T-helper 1 cell treated with Interleukin-12 subunit alpha and Interleukin-12 subunit beta and Interleukin-4 antibody, amounts not matched to agents 30 μg/mL and 1 μg/mL, for 36 hours (primary cell): Measurements from ENCODE around the gene PLEKHN1.
A peak's percentile ranks its signal among the peaks of the same experiment; 100 is the strongest.
"Not testable (repeated sequence)": the region's sequence is repeated elsewhere in the genome, so short reads cannot be mapped to it uniquely, and the experiment has no call there.

Experiments
- H3K27ac Mint-ChIP-seq: one replicate; pipeline ENCODE4 v1.8.0; 2021; ENCODE audit warnings: mild to moderate bottlenecking, mixed read lengths
- H3K27me3 Mint-ChIP-seq: one replicate; pipeline ENCODE4 v1.8.0; 2021; ENCODE audit warnings: low read depth, mixed read lengths
- H3K36me3 Mint-ChIP-seq: one replicate; pipeline ENCODE4 v1.8.0; 2021; ENCODE audit warnings: low read depth, mixed read lengths
- H3K4me1 Mint-ChIP-seq: one replicate; pipeline ENCODE4 v1.8.0; 2021; ENCODE audit warnings: low read depth, mixed read lengths
- H3K4me3 Mint-ChIP-seq: one replicate; pipeline ENCODE4 v1.8.0; 2021; ENCODE audit warnings: mild to moderate bottlenecking, moderate library complexity, mixed read lengths
- H3K9me3 Mint-ChIP-seq: one replicate; pipeline ENCODE4 v1.8.0; 2021; ENCODE audit warnings: mixed read lengths

The PLEKHN1 gene

GRCh38 chr1:944341-945325, 21.6 kb upstream of the PLEKHN1 start:
- peaks cover 13% of the 10 kb centered on the region for H3K36me3 Mint-ChIP-seq
- H3K9me3 Mint-ChIP-seq, result no peaks in the 10 kb centered on the region
- no peak overlapping the region for H3K4me3 Mint-ChIP-seq
- H3K4me1 Mint-ChIP-seq, result peaks cover 3% of the 10 kb centered on the region
- peaks cover 16% of the 10 kb centered on the region for H3K27me3 Mint-ChIP-seq
- H3K27ac Mint-ChIP-seq, result no peak overlapping the region

GRCh38 chr1:945688-946556, 20.4 kb upstream of the PLEKHN1 start:
- H3K4me1 Mint-ChIP-seq, result peaks cover 3% of the 10 kb centered on the region

GRCh38 chr1:946811-947210, 19.5 kb upstream of the PLEKHN1 start:
- not testable (repeated sequence) for H3K27me3 Mint-ChIP-seq, H3K9me3 Mint-ChIP-seq, H3K4me1 Mint-ChIP-seq, H3K4me3 Mint-ChIP-seq, H3K27ac Mint-ChIP-seq
- peaks cover 30% of the 10 kb centered on the region for H3K36me3 Mint-ChIP-seq

More at GRCh38 chr1:945688-946556, 20.4 kb upstream of the PLEKHN1 start:
- Mint-ChIP-seq H3K4me3 (no peak overlapping the region), H3K27ac (no peak overlapping the region), H3K27me3 (peaks cover 11% of the 10 kb centered on the region), H3K9me3 (no peaks in the 10 kb centered on the region), H3K36me3 (peaks cover 26% of the 10 kb centered on the region)

GRCh38 chr1:947958-948357, 18.3 kb upstream of the PLEKHN1 start:
- peaks cover 4% of the 10 kb centered on the region for H3K27me3 Mint-ChIP-seq
- peaks cover 30% of the 10 kb centered on the region for H3K36me3 Mint-ChIP-seq
- H3K4me3 Mint-ChIP-seq, result no peak overlapping the region
- H3K27ac Mint-ChIP-seq, result no peak overlapping the region
- no peaks in the 10 kb centered on the region for H3K4me1 Mint-ChIP-seq
- H3K9me3 Mint-ChIP-seq, result no peaks in the 10 kb centered on the region

GRCh38 chr1:950268-950667, 16.0 kb upstream of the PLEKHN1 start:
- Mint-ChIP-seq H3K9me3 (no peaks in the 10 kb centered on the region), H3K27ac (no peak overlapping the region), H3K4me1 (no peaks in the 10 kb centered on the region), H3K4me3 (no peak overlapping the region), H3K27me3 (no peaks in the 10 kb centered on the region), H3K36me3 (peaks cover 40% of the 10 kb centered on the region)

- peaks cover 37% of the 10 kb centered on the region for H3K36me3 Mint-ChIP-seq
- no peaks in the 10 kb centered on the region for H3K27me3 Mint-ChIP-seq
- H3K27ac Mint-ChIP-seq, result no peak overlapping the region
- no peak overlapping the region for H3K4me3 Mint-ChIP-seq
- no peaks in the 10 kb centered on the region for H3K4me1 Mint-ChIP-seq
- H3K9me3 Mint-ChIP-seq, result no peaks in the 10 kb centered on the region
Observed at GRCh38 chr1:950881-951280, 15.4 kb upstream of the PLEKHN1 start.

GRCh38 chr1:951364-951763, 14.9 kb upstream of the PLEKHN1 start:
- Mint-ChIP-seq H3K4me1 (no peaks in the 10 kb centered on the region), H3K27me3 (no peaks in the 10 kb centered on the region), H3K9me3 (no peaks in the 10 kb centered on the region), H3K27ac (no peak overlapping the region), H3K36me3 (peaks cover 36% of the 10 kb centered on the region), H3K4me3 (no peak overlapping the region)

- Mint-ChIP-seq H3K9me3 (no peaks in the 10 kb centered on the region), H3K27ac (no peak overlapping the region), H3K4me1 (no peaks in the 10 kb centered on the region), H3K36me3 (peaks cover 35% of the 10 kb centered on the region), H3K27me3 (no peaks in the 10 kb centered on the region), H3K4me3 (no peak overlapping the region)
Observed at GRCh38 chr1:952201-952600, 14.1 kb upstream of the PLEKHN1 start.

- no peaks in the 10 kb centered on the region for H3K27me3 Mint-ChIP-seq
- H3K4me1 Mint-ChIP-seq, result peaks cover 4% of the 10 kb centered on the region
- H3K27ac Mint-ChIP-seq, result no peak overlapping the region
- peaks cover 34% of the 10 kb centered on the region for H3K36me3 Mint-ChIP-seq
- H3K4me3 Mint-ChIP-seq, result no peak overlapping the region
- H3K9me3 Mint-ChIP-seq, result no peaks in the 10 kb centered on the region
Observed at GRCh38 chr1:952603-953002, 13.7 kb upstream of the PLEKHN1 start.

- H3K4me3 Mint-ChIP-seq, result no peak overlapping the region
- H3K9me3 Mint-ChIP-seq, result no peaks in the 10 kb centered on the region
- peaks cover 33% of the 10 kb centered on the region for H3K36me3 Mint-ChIP-seq
- H3K4me1 Mint-ChIP-seq, result peaks cover 9% of the 10 kb centered on the region
- H3K27me3 Mint-ChIP-seq, result no peaks in the 10 kb centered on the region
- no peak overlapping the region for H3K27ac Mint-ChIP-seq
Observed at GRCh38 chr1:953524-954320, 12.6 kb upstream of the PLEKHN1 start.

- no peaks in the 10 kb centered on the region for H3K9me3 Mint-ChIP-seq
- peaks cover 28% of the 10 kb centered on the region for H3K36me3 Mint-ChIP-seq
- H3K4me3 Mint-ChIP-seq, result no peak overlapping the region
Observed at GRCh38 chr1:954927-955326, 11.4 kb upstream of the PLEKHN1 start.

GRCh38 chr1:955474-955873, 10.8 kb upstream of the PLEKHN1 start:
- Mint-ChIP-seq H3K27me3 (no peaks in the 10 kb centered on the region), H3K4me1 (peaks cover 9% of the 10 kb centered on the region), H3K4me3 (no peak overlapping the region), H3K27ac (peak overlapping the region; percentile 10), H3K9me3 (no peaks in the 10 kb centered on the region), H3K36me3 (peaks cover 23% of the 10 kb centered on the region)

More at GRCh38 chr1:954927-955326, 11.4 kb upstream of the PLEKHN1 start:
- peaks cover 9% of the 10 kb centered on the region for H3K4me1 Mint-ChIP-seq
- no peaks in the 10 kb centered on the region for H3K27me3 Mint-ChIP-seq
- no peak overlapping the region for H3K27ac Mint-ChIP-seq

GRCh38 chr1:956636-957035, 9.6 kb upstream of the PLEKHN1 start:
- H3K27me3 Mint-ChIP-seq, result no peaks in the 10 kb centered on the region
- no peak overlapping the region for H3K4me3 Mint-ChIP-seq
- H3K9me3 Mint-ChIP-seq, result no peaks in the 10 kb centered on the region
- H3K36me3 Mint-ChIP-seq, result peaks cover 14% of the 10 kb centered on the region
- peaks cover 9% of the 10 kb centered on the region for H3K4me1 Mint-ChIP-seq
- no peak overlapping the region for H3K27ac Mint-ChIP-seq
